ENCODE measurements around the gene LRCH3. TPM values are rescaled to one million over a fixed set of nuclear protein-coding genes. Genes with fewer than 3 reads are reported as not detected.

Gene LRCH3
- total and polyA plus RNA-seq, 12 donors: 7.4 to 54.9 (median 40.8) TPM

GRCh38 chr3:197878427-197878826, 87.4 kb downstream of the LRCH3 start:
- H3K27ac ChIP-seq: peak overlapping the region in 1 of 5 donors; percentile 32
- TF ChIP-seq CTCF (IDR thresholded peaks at IDR 0.05) (no peak), POLR2A (IDR thresholded peaks at IDR 0.05) (no peak)
- H3K4me1 ChIP-seq (replicated peaks in 1 of 2): no peaks in the 10 kb centered on the region
- no peak overlapping the region for H3K4me3 ChIP-seq
- WGBS, 4 donors: 73 to 86% (median 81%) methylated on average over 8 of the region's 8 CpGs
- no peaks in the 10 kb centered on the region for H3K27me3 ChIP-seq
- intact Hi-C loops (cut with DNase I): no loop called here
- no peaks in the 10 kb centered on the region for H3K9me3 ChIP-seq (replicated peaks in 1 of 3)
- DNase-seq: peak in 2 of 7 donors; percentile 9 to 28
- peaks cover 0 to 25% of the 10 kb centered on the region in 2 donors for H3K36me3 ChIP-seq (replicated peaks in 1 of 2)

- Histone ChIP-seq H3K4me1 (replicated peaks in 1 of 2) (no peaks in the 10 kb centered on the region), H3K36me3 (replicated peaks in 1 of 2) (peaks cover 0 to 27% of the 10 kb centered on the region in 2 donors), H3K4me3 (no peak overlapping the region), H3K27ac (no peak overlapping the region), H3K27me3 (no peaks in the 10 kb centered on the region), H3K9me3 (replicated peaks in 1 of 3) (no peaks in the 10 kb centered on the region)
- 86 to 92% (median 88%) methylated on average over 17 of the region's 17 CpGs for WGBS, 4 donors
- intact Hi-C loops (cut with DNase I): no loop called here
- TF ChIP-seq POLR2A (IDR thresholded peaks at IDR 0.05) (no peak), CTCF (IDR thresholded peaks at IDR 0.05) (no peak)
- no peak for DNase-seq
These were observed 89.6 kb downstream of the LRCH3 start for GRCh38 chr3:197880491-197881269.

GRCh38 chr3:197881270-197881969, 90.4 kb downstream of the LRCH3 start:
- intact Hi-C loops (cut with DNase I): no loop called here
- Histone ChIP-seq H3K27me3 (no peaks in the 10 kb centered on the region), H3K9me3 (replicated peaks in 1 of 3) (no peaks in the 10 kb centered on the region), H3K4me3 (no peak overlapping the region), H3K36me3 (replicated peaks in 1 of 2) (peaks cover 0 to 27% of the 10 kb centered on the region in 2 donors), H3K27ac (no peak overlapping the region), H3K4me1 (replicated peaks in 1 of 2) (no peaks in the 10 kb centered on the region)
- no peak for DNase-seq
- TF ChIP-seq CTCF (IDR thresholded peaks at IDR 0.05) (no peak), POLR2A (IDR thresholded peaks at IDR 0.05) (no peak)
- WGBS, 4 donors: 79 to 87% (median 83%) methylated on average over 8 of the region's 8 CpGs

- WGBS, 4 donors: 91 to 98% (median 93%) methylated on average over 7 of the region's 7 CpGs
- no peak overlapping the region for H3K27ac ChIP-seq
- H3K4me1 ChIP-seq (replicated peaks in 1 of 2): no peaks in the 10 kb centered on the region
- H3K27me3 ChIP-seq: no peaks in the 10 kb centered on the region
- DNase-seq: no peak
- TF ChIP-seq CTCF (IDR thresholded peaks at IDR 0.05) (no peak), POLR2A (IDR thresholded peaks at IDR 0.05) (no peak)
- H3K9me3 ChIP-seq (replicated peaks in 1 of 3): no peaks in the 10 kb centered on the region
- peaks cover 0 to 27% of the 10 kb centered on the region in 2 donors for H3K36me3 ChIP-seq (replicated peaks in 1 of 2)
- no peak overlapping the region for H3K4me3 ChIP-seq
- intact Hi-C loops (cut with DNase I): no loop called here
These were observed 90.9 kb downstream of the LRCH3 start for GRCh38 chr3:197881970-197882338.
